ENCODE results near the gene ACBD3. TPM values are rescaled to one million over a fixed set of nuclear protein-coding genes. Genes with fewer than 3 reads are reported as not detected.

ACBD3 gene
- total RNA-seq, 4 donors from 2014 or later: 30.0 to 48.8 (median 34.3) TPM

DNA sequence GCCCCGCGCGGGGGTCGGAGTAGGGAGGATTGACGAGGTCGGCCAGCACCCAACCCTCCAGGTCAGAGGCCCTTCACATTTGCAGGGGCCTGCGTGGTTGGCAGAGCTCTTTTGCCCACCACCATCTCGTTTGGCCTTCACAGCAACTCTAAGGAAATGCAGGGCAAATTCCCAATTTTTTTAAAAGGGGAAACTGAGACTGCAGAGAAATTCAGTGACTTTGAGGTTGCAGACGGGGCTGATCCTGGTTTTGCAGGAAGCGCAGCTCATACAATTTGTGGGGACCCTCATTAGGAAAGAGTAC is 430 bp upstream of the ACBD3 start:
- H3K4me1 ChIP-seq: peaks cover 0 to 43% (median 19%) of the 10 kb centered on the region in 3 donors
- H3K27ac ChIP-seq: peak overlapping the region; percentile 75 to 96 (median 95)
- ATAC-seq: no peak
- TF ChIP-seq, protein P1, sequence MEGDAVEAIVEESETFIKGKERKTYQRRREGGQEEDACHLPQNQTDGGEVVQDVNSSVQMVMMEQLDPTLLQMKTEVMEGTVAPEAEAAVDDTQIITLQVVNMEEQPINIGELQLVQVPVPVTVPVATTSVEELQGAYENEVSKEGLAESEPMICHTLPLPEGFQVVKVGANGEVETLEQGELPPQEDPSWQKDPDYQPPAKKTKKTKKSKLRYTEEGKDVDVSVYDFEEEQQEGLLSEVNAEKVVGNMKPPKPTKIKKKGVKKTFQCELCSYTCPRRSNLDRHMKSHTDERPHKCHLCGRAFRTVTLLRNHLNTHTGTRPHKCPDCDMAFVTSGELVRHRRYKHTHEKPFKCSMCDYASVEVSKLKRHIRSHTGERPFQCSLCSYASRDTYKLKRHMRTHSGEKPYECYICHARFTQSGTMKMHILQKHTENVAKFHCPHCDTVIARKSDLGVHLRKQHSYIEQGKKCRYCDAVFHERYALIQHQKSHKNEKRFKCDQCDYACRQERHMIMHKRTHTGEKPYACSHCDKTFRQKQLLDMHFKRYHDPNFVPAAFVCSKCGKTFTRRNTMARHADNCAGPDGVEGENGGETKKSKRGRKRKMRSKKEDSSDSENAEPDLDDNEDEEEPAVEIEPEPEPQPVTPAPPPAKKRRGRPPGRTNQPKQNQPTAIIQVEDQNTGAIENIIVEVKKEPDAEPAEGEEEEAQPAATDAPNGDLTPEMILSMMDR (IDR thresholded peaks at IDR 0.05): peak in 1 of 4 experiments; percentile 45
- no peak for TF ChIP-seq POLR2A (IDR thresholded peaks at IDR 0.05)
- H3K4me3 ChIP-seq: peak overlapping the region; percentile 52 to 100
- H3K36me3 ChIP-seq: no peaks in the 10 kb centered on the region
- H3K9me3 ChIP-seq: no peaks in the 10 kb centered on the region
- no peaks in the 10 kb centered on the region for H3K27me3 ChIP-seq
- 15 to 38% methylated on average over 2 to 4 of the region's 10 CpGs for WGBS, 2 donors (ENCODE audit: low coverage in 1 of 2)

DNA sequence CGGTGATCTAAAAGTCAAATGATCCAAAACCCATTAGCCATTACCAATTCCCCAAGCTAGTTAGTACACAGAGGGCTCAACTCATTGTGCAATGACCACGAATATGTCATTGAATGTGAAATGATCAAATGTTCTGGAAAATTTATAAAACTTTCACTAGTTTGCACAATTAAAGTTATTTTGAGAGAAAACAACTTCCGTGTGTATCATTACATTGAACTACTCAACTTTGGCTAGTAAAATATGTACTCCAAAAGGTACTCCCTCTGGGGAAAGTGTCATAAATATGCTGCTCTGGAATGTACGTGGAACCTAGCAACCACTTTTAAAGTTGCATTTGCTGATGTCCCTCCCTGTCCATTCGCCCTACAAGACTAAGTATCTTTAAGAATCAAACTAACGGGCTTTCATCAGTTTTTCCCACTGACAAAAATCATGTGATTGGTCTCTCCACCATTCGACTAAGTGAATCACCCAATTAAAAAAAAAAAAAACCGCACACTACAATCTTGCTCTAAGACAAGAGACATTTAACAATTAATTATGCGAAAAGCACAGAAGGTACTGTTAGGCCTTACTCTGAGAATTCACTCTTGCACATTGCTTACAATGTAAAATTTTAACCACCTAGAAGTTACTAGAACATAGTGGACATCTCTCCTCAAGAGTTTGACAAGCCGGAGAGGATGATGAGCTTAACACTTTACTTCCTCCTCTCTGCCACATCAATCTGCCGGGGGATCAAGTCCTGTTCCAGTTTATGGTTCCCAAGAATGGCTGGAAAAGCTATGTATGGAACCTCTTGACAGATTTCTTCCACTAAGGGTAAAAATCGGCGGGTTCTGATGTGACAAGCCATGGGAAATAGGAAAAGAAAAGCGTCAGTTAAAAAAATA is 1.2 kb downstream of the ACBD3 start:
- H3K27ac ChIP-seq: peak overlapping the region; percentile 41 to 96 (median 84)
- ATAC-seq: no peak
- H3K4me1 ChIP-seq: peaks cover 0 to 59% (median 23%) of the 10 kb centered on the region in 3 donors
- H3K9me3 ChIP-seq: no peaks in the 10 kb centered on the region
- no peak for TF ChIP-seq POLR2A (IDR thresholded peaks at IDR 0.05)
- TF ChIP-seq, protein P1 (IDR thresholded peaks at IDR 0.05): no peak
- no peak for TF ChIP-seq POLR2AphosphoS5 (IDR thresholded peaks at IDR 0.05)
- no peak for TF ChIP-seq EP300 (IDR thresholded peaks at IDR 0.05)
- 17 to 34% methylated on average over 11 to 14 of the region's 14 CpGs for WGBS, 2 donors (ENCODE audit: low coverage in 1 of 2)
- peak overlapping the region; percentile 52 to 100 for H3K4me3 ChIP-seq
- peaks cover 0 to 5% of the 10 kb centered on the region in 2 donors for H3K36me3 ChIP-seq
- H3K27me3 ChIP-seq: no peaks in the 10 kb centered on the region

DNA sequence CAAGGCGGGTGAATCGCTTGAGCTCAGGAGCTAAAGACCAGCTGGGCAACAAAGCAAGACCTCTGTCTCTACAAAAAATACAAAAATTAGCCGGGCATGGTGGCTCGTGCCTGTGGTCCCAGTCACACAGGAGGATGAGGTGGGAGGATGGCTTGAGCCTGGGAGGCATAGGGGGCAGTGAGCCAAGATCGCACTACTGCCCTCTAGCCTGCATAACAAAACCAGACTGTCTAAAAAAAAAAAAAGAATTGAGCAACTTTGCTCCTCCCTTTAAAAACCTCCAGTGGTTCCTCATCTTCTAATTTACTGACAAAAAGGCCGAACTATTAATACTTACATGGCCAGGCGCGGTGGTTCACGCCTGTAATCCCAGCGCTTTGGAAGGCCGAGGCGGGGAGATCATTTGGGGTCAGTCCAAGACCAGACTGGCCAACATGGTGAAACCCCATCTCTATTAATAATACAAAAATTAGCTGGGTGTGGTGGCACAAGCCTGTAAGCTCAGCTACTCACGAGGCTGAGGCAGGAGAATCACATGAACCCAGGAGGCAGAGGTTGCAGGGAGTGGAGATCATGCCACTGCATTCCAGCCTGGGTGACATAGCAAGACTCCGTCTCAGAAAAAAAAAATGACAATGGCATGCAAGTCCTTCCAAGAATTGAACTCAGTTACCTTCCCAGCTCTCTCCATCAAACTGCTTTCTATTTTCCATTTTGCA is 4.4 kb downstream of the ACBD3 start:
- Histone ChIP-seq H3K27me3 (no peaks in the 10 kb centered on the region), H3K9me3 (no peaks in the 10 kb centered on the region), H3K4me1 (peaks cover 0 to 59% (median 23%) of the 10 kb centered on the region in 3 donors), H3K27ac (peak overlapping the region in 3 of 4 donors; percentile 19 to 50 (median 26)), H3K36me3 (peaks cover 0 to 7% of the 10 kb centered on the region in 2 donors), H3K4me3 (no peak overlapping the region)
- TF ChIP-seq POLR2A (IDR thresholded peaks at IDR 0.05) (no peak), POLR2AphosphoS5 (IDR thresholded peaks at IDR 0.05) (no peak), EP300 (IDR thresholded peaks at IDR 0.05) (no peak)
- TF ChIP-seq, protein P1 (IDR thresholded peaks at IDR 0.05): peak in 3 of 4 experiments; percentile 19 to 41 (median 30)
- peak; percentile 35 for ATAC-seq
- whole genome bisulfite sequencing, 2 donors (ENCODE audit: low coverage in 1 of 2): 51 to 60% methylated on average over 8 to 9 of the region's 14 CpGs

DNA sequence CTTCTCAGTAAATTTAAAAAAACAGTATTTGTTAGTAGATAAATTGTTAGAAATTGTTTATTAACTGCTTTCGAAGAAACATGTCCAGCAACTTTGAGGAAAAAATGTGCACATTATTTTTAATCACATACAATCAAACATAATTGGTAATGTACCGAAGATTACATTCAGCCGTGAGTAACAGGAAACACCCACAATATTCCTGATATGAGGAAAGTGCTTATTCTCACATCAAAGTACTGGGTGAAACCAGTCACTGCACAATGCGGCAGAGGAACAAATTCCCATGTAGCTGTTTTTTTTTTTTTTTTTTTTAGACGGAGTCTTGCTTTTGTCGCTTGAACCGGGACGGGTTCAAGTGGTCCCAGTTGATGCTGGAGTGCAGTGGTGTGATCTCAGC is 9.7 kb downstream of the ACBD3 start:
- ATAC-seq: no peak
- Histone ChIP-seq H3K9me3 (no peaks in the 10 kb centered on the region), H3K4me1 (peaks cover 0 to 45% (median 3%) of the 10 kb centered on the region in 3 donors), H3K4me3 (no peak overlapping the region), H3K36me3 (peaks cover 0 to 14% of the 10 kb centered on the region in 2 donors), H3K27me3 (no peaks in the 10 kb centered on the region), H3K27ac (no peak overlapping the region)
- TF ChIP-seq EP300 (IDR thresholded peaks at IDR 0.05): no peak
- TF ChIP-seq POLR2AphosphoS5 (IDR thresholded peaks at IDR 0.05): no peak
- TF ChIP-seq POLR2A (IDR thresholded peaks at IDR 0.05): no peak
- TF ChIP-seq, protein P1 (IDR thresholded peaks at IDR 0.05): no peak
- WGBS, 2 donors (ENCODE audit: low coverage in 1 of 2): 89 to 100% methylated on average over 3 to 8 of the region's 8 CpGs

Data from gastroesophageal sphincter (tissue), 4 donors.